ENCODE results near the gene MTMR3. TPM values are rescaled to one million over a fixed set of nuclear protein-coding genes. Genes with fewer than 3 reads are reported as not detected.

MTMR3 gene
- total RNA-seq, 4 donors from 2014 or later = 34.9 to 45.9 (median 41.9) TPM

DNA sequence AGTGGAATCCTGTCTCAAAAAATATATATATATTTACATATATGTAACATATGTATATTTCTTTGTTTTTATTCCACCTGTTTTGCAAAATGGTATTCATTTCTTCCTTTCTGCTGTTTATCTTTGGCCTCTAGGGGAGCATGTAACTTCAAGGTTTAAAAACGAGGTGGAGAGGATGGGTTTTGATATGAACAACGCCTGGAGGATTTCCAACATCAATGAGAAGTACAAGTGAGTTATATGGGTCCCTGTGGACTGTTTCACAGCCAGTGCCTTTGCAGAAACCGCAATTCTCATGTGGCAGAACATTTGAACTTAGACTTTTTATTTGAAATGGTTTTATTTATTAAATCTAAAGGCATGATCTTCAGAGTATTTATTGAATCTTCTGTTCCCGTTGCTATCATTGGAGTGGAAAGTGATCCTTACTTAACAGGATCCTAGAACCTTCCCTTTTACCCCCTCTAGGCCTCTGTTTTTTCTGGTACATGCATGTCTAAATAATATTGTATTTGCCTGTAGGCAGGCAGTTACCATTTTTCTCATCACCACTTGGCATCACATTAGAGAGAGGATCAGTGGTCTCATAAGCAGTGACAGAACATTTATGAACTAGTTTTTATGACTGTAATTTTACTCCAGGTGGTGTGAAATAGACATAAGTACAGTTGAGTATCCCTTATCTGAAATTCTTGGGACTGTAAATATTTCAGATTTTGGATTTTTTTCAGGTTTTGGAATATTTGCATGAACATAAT lies 115.8 kb downstream of the MTMR3 start:
- no peak for ATAC-seq
- WGBS, 2 donors (ENCODE audit: low coverage in 1 of 2) = 67 to 80% methylated on average over 4 of the region's 4 CpGs
- H3K27ac ChIP-seq = no peak overlapping the region
- H3K4me1 ChIP-seq = peaks cover 0 to 32% (median 0%) of the 10 kb centered on the region in 3 donors
- H3K4me3 ChIP-seq = no peak overlapping the region
- peaks cover 0 to 50% of the 10 kb centered on the region in 2 donors for H3K36me3 ChIP-seq
- H3K9me3 ChIP-seq = no peaks in the 10 kb centered on the region
- TF ChIP-seq POLR2AphosphoS5 (IDR thresholded peaks at IDR 0.05) (no peak), POLR2A (IDR thresholded peaks at IDR 0.05) (no peak), EP300 (IDR thresholded peaks at IDR 0.05) (no peak)
- TF ChIP-seq, protein P1, sequence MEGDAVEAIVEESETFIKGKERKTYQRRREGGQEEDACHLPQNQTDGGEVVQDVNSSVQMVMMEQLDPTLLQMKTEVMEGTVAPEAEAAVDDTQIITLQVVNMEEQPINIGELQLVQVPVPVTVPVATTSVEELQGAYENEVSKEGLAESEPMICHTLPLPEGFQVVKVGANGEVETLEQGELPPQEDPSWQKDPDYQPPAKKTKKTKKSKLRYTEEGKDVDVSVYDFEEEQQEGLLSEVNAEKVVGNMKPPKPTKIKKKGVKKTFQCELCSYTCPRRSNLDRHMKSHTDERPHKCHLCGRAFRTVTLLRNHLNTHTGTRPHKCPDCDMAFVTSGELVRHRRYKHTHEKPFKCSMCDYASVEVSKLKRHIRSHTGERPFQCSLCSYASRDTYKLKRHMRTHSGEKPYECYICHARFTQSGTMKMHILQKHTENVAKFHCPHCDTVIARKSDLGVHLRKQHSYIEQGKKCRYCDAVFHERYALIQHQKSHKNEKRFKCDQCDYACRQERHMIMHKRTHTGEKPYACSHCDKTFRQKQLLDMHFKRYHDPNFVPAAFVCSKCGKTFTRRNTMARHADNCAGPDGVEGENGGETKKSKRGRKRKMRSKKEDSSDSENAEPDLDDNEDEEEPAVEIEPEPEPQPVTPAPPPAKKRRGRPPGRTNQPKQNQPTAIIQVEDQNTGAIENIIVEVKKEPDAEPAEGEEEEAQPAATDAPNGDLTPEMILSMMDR (IDR thresholded peaks at IDR 0.05) = no peak
- no peaks in the 10 kb centered on the region for H3K27me3 ChIP-seq

GRCh38 chr22:30000566-30000965 lies 117.6 kb downstream of the MTMR3 start:
- Histone ChIP-seq H3K4me3 (no peak overlapping the region), H3K27ac (no peak overlapping the region), H3K36me3 (peaks cover 0 to 54% of the 10 kb centered on the region in 2 donors), H3K4me1 (peaks cover 0 to 39% (median 8%) of the 10 kb centered on the region in 3 donors), H3K9me3 (no peaks in the 10 kb centered on the region), H3K27me3 (no peaks in the 10 kb centered on the region)
- no peak for ATAC-seq
- WGBS, 2 donors (ENCODE audit: low coverage in 1 of 2) = 67 to 73% methylated on average over 1 to 2 of the region's 2 CpGs
- TF ChIP-seq POLR2A (IDR thresholded peaks at IDR 0.05) = no peak
- no peak for TF ChIP-seq POLR2AphosphoS5 (IDR thresholded peaks at IDR 0.05)
- TF ChIP-seq, protein P1 (IDR thresholded peaks at IDR 0.05) = no peak
- TF ChIP-seq EP300 (IDR thresholded peaks at IDR 0.05) = no peak

GRCh38 chr22:30001459-30001858 lies 118.5 kb downstream of the MTMR3 start:
- no peak overlapping the region for H3K4me3 ChIP-seq
- no peaks in the 10 kb centered on the region for H3K27me3 ChIP-seq
- WGBS, 2 donors (ENCODE audit: low coverage in 1 of 2) = 96 to 100% methylated on average over 2 to 3 of the region's 3 CpGs
- H3K4me1 ChIP-seq = peaks cover 0 to 39% (median 8%) of the 10 kb centered on the region in 3 donors
- no peak for ATAC-seq
- TF ChIP-seq POLR2A (IDR thresholded peaks at IDR 0.05) (no peak), EP300 (IDR thresholded peaks at IDR 0.05) (no peak), POLR2AphosphoS5 (IDR thresholded peaks at IDR 0.05) (no peak)
- TF ChIP-seq, protein P1 (IDR thresholded peaks at IDR 0.05) = no peak
- H3K36me3 ChIP-seq = peaks cover 0 to 57% of the 10 kb centered on the region in 2 donors
- H3K9me3 ChIP-seq = no peaks in the 10 kb centered on the region
- H3K27ac ChIP-seq = no peak overlapping the region

DNA sequence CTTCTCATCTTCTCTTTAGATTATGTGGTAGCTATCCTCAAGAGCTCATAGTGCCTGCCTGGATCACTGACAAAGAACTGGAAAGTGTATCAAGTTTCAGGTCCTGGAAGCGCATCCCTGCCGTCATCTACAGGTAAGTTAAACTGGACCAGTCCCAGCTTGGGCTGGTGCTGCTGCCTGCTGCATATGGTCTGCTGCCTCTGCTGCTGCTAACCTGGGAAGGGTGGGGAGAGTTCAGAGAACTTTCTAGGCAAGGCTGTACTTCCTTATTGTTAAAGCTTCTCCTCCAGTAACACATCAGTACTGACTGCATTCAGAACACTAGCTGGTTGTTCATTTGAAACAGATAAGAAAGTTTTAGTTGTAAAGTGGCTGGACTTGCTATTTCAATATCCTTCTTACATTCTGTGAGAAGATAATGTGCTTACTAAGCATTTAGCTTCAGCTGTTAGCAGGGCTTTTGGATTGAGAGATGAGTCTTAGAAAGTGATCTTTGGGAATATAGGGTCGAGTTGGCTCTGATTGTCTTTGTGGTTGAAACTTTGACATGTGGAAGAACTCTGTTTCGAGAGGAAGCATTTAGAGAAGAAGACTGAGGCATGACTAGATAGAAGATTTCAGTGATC lies 120.0 kb downstream of the MTMR3 start:
- TF ChIP-seq, protein P1 (IDR thresholded peaks at IDR 0.05) = no peak
- no peak for TF ChIP-seq POLR2A (IDR thresholded peaks at IDR 0.05)
- no peak for TF ChIP-seq EP300 (IDR thresholded peaks at IDR 0.05)
- no peak for TF ChIP-seq POLR2AphosphoS5 (IDR thresholded peaks at IDR 0.05)
- no peaks in the 10 kb centered on the region for H3K9me3 ChIP-seq
- H3K36me3 ChIP-seq = peaks cover 0 to 73% of the 10 kb centered on the region in 2 donors
- 83 to 100% methylated on average over 1 to 4 of the region's 4 CpGs for WGBS, 2 donors (ENCODE audit: low coverage in 1 of 2)
- H3K4me3 ChIP-seq = no peak overlapping the region
- no peak for ATAC-seq
- H3K27ac ChIP-seq = no peak overlapping the region
- H3K27me3 ChIP-seq = no peaks in the 10 kb centered on the region
- peaks cover 0 to 26% (median 8%) of the 10 kb centered on the region in 3 donors for H3K4me1 ChIP-seq

Measured in gastroesophageal sphincter (tissue), 4 donors.